ENCODE data around the gene EHD1.

EHD1 gene

DNA sequence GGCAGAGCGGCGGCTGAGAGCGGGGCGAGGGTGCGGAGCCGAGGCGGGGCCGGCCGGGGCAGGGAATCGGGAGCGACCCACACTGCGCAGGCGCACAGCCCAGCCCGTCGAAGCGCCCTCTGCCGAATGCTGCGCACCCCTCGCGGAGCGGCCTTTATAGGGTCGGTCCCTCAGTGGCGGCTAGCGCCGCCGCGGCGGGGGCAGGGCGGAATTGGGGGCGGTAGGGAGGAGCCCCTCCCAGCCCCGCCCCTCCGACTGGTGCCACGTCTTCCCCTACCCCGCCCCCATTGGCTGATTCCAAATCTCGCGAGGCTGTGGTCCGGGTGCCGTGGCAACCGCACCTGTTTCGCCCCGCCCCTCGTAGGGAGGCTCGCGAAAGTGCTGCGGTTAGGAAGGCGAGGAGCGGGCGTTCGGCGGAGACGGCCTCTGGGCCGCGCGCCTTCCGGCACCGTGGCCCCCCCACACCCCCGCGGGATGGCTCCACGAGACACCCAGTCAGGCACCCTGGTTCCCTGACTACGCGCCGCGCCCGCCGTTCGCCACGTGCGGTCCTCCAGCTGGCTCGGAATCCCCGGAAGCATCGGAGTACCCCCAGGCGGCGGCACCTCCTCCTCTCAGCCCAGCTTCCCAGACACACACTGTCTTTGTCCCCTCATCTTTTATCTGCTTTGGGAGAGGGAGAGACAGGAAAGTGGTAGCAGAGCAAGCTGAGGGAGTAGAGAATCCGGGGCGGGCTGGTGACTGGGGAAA is at the start of gene EHD1:
TSS of gene EHD1 (minus strand) at position 128 of the 750 bp plus-strand sequence. CDS start 157 bp downstream, outside the sequence.
- DNase-seq (ENCODE audit: low read depth): peak; percentile 99

GRCh38 chr11:64926689-64927088 is 48.3 kb upstream of the EHD1 start:
- DNase-seq (ENCODE audit: low read depth): no peak

DNA sequence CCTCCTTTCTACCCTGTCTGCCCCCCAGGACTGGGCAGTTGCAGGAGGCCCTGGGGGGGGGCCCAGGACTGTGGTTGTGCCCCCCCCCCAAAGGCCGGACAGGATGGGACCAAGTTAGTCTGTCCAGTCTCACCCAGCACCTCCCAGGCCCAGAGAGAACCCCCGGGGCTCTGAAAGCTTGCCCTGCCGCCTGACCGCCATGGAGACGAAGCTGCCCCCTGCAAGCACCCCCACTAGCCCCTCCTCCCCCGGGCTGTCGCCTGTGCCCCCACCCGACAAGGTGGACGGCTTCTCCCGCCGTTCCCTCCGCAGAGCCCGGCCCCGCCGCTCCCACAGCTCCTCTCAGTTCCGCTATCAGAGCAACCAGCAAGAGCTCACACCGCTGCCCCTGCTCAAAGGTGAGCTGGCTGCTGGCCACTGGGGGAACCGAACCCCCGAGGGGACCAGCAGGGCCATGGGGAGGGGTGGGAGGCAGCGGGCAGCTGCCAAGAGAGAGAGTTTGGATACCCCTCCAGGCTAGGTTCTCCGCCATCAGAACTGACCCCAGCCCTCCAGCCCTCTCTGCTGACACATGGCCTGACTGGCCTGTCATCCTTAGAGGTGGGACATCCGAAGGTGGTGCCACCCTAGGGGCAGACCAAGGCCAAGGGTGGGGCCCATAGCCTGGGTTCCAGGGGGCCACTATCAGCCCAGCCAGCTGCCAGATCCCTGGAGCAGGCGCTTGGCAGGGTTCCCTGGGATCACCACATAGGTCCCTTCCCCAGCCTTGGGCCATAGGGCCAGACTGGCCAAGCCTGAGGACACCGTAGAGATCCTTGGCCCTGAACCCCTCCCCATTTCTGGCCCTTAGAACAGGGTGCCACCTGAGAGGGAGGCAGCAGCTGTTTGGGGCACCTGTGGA is 47.4 kb upstream of the EHD1 start:
- DNase-seq (ENCODE audit: low read depth): no peak

GRCh38 chr11:64924910-64925284 is 46.5 kb upstream of the EHD1 start:
- DNase-seq (ENCODE audit: low read depth): no peak

GRCh38 chr11:64923944-64924909 is 45.8 kb upstream of the EHD1 start, which contains the start of gene PPP2R5B:
Gene PPP2R5B, plus strand, starts transcription at chr11:64924689. Its CDS starts 1,046 bp downstream, at chr11:64925735.
- peak; percentile 81 for DNase-seq (ENCODE audit: low read depth)

DNA sequence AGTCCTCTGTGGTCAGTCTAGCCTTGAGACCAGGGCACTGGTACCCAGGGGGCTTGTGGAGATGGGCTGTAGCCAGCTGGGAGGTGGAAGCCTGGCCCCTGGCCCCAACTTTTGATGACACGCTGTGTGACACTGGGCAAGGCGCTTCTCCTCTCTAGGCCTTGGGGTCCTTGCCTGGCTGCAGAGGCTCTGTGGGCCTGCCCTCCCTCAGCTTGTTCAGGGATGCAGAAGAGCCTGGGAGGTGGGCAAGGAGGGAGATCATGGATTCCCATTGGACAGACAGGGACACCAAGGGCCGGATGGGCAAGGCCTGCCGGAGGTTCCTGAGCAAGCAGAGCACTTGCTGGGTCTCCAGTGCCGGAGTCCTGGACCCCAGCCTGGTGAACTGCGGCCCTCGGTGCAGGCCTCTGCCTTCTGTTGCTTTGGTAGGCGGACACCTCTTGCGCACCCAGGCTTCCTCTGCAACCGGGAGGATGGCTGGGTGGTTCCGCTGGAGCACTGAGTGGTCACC is 44.8 kb upstream of the EHD1 start:
- DNase-seq (ENCODE audit: low read depth): no peak

- no peak for DNase-seq (ENCODE audit: low read depth)
These were observed 43.0 kb upstream of the EHD1 start for GRCh38 chr11:64921384-64921783.

DNA sequence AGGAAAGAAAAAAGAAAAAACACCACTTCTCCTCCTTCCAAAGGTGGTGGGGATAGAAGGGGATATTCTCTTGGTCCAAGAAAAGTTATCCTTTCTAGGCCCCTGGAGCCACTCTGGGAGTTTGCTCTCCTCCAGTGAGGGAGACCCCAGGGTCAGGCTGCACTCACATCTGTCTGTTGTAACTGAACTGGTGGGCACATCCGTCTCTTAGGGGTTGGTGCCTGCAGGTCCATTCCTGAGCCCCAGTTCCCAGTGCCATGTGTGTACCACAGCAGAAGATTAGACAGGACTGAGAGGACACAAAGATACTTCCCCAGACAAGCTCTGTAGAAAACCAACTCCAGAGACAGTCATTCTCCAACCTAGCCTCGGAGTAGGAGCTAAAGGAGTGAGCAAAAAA is 41.7 kb upstream of the EHD1 start:
- no peak for DNase-seq (ENCODE audit: low read depth)

DNA sequence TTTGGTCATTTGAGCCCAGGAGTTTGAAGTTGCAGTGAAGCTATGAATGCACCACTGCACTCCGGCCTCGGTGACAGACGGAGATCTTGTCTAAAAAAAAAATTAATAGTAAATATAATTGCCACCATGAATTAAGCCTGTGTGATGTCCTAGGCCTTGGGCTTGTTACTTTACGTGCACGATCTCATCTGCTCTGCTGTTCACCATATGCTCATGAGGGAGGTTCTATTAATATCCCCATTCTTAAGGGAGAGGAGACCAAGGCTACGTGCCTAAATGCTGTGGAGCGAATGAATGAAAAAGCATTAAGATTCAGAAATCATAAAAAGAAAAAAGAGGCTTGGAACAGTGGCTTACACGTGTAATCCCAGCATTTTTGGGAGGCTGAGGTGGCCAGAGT is 41.2 kb upstream of the EHD1 start:
- no peak for DNase-seq (ENCODE audit: low read depth)

DNA sequence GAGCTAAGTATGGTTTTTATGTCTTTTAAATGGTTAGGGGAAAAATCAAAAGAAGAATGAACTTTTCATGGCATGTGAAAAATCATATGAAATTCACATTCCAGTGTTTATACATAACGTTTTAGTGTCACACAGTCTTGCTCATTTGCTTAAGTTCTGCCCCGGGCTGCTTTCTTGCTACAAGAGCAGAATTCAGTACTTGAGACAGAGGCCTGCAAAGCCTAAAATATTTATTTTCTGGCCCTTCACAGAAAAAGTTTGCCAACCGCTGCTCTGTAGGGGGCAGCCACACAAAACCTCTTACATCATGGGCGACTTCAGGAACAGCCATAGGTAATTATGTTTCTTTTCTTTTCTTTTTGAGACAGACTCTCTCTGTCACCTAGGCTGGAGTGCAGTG is 39.6 kb upstream of the EHD1 start:
- DNase-seq (ENCODE audit: low read depth): no peak

- no peak for DNase-seq (ENCODE audit: low read depth)
These were observed 39.2 kb upstream of the EHD1 start for GRCh38 chr11:64917663-64917995.

DNA sequence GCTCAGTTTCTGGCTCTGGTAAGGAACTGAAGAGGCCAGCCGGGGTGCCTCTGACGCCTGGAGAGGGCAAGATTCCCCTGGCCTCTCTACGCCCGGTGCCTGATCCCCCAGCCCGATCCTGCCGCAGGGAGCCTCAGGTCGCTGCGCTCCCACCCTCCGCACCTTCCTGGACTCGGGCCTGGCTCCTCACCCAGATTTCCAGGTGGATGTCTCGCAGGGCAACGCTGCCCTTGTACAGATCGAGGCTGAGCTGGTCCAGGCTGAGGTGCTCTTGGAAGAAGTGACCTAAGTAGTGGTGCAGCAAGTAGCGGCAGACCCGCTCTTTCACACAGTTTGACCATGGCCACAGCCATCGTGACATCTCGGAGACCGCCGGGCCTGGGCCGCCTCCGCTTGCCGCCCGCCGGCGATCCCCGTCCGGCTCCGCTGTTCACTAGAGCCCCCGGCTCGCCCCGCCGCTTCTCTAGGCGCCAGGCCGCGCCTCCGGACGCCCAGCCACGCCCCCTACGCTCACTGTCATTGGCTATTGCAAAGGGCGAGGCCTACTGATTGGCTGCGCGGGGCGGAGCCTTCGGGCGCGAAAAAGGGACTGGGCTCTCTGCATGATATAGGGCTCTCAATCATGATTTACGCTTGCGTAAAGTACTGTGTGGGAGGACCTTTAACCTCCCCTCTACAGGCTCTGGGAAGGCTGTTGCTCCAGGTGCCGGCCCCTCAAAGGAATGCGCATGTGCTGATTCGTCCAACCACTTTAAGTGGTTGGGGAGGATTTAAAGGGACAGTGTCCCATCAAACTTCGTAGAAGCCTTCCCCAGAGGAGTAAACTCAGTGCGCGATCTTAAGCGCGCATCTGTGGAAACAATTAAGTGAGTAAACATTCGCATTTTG is 38.6 kb upstream of the EHD1 start, which contains the start of gene ATG2A:
TSS of gene ATG2A (minus strand) at position 435 of the 888 bp plus-strand sequence. CDS start at position 361, 74 bp downstream.
- peak; percentile 97 for DNase-seq (ENCODE audit: low read depth)

- DNase-seq (ENCODE audit: low read depth): no peak
These were observed 37.8 kb upstream of the EHD1 start for GRCh38 chr11:64916040-64916774.

- DNase-seq (ENCODE audit: low read depth): no peak
These were observed 37.0 kb upstream of the EHD1 start for GRCh38 chr11:64915376-64915887.

DNA sequence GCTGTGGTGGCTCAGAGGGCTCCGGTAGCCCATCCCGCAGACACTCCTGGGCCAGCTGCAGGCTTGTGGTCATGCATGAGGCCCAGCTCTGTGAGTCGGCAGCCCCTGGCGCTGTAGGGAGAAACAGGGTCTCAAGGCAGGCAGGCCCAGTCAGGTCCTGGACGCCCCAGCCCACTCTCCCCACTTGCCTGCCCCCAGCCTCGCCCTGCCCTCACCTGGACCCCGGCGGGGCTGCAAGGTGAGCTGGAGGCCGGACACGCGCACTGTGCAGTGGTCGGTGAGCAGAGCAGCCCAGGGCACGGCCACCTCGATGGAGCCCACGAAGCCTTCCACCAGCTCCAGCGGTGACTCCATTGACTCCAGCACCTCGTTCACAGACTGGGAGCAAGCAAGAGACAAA is 35.7 kb upstream of the EHD1 start:
- DNase-seq (ENCODE audit: low read depth): no peak

GRCh38 chr11:64913171-64913727 is 34.8 kb upstream of the EHD1 start:
- no peak for DNase-seq (ENCODE audit: low read depth)

GRCh38 chr11:64911689-64912088 is 33.3 kb upstream of the EHD1 start:
- no peak for DNase-seq (ENCODE audit: low read depth)

- no peak for DNase-seq (ENCODE audit: low read depth)
These were observed 32.7 kb upstream of the EHD1 start for GRCh38 chr11:64911142-64911541.

DNA sequence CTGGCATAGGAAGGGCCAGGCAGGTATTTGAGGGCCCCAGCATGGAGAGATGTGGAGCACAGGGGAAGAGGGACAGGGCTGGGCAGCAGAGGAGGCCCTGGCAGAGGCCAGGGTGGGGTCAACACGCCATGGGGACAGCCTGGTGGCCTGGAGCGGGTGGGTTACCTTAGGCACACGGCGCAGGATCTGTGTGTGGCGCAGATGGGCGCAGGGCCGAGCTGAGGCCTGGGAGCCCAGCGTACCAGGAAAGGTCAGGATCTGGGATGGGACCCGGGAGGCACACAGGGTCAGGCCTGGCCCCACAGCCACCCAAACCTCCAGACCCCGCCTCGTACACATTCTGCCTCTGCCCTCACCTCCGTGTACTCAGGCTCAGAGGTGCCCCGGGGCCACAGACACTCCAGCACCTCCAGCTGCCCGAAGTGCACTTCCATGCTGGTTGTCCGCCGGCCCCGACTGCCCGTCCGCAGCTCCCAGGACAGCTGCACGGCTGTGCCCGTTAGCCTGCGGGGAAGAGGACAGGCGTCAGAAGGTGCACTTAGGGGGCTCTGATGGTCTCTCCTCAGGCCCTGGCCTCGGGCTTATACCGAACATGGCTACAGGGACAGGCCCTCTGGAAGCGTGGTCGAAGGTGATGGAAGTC is 32.2 kb upstream of the EHD1 start:
- no peak for DNase-seq (ENCODE audit: low read depth)

Data from stimulated activated CD8-positive, alpha-beta memory T cell treated with anti-CD3 and anti-CD28 coated beads, Interleukin-12 subunit alpha, Interleukin-12 subunit beta, amount 100 ng/mL, for 1 hour (primary cell).